Nucleus accumbens (tissue), 56 donors: ENCODE measurements around the gene AK3.
A peak's percentile ranks its signal among the peaks of the same experiment; 100 is the strongest.
"Not testable (repeated sequence)": the region's sequence is repeated elsewhere in the genome, so short reads cannot be mapped to it uniquely, and the experiment has no call there.

ENCODE experiments used
- DNase-seq, 56 donors: peaks; one replicate each; lab custom pipeline; 2025; lab: John Stamatoyannopoulos, UW

Gene AK3

GRCh38 chr9:4740638-4741364, at the start of gene AK3:
Gene AK3, minus strand, starts transcription at chr9:4741202. Its CDS starts 115 bp downstream, at chr9:4741087.
- DNase-seq = peak in 54 of 56 donors; percentile 22 to 87 (median 68)

- no peak for DNase-seq
These were observed 47.7 kb upstream of the AK3 start for GRCh38 chr9:4788703-4789102.

- no peak for DNase-seq
These were observed 46.9 kb upstream of the AK3 start for GRCh38 chr9:4787876-4788275.

GRCh38 chr9:4786599-4786998, 45.6 kb upstream of the AK3 start:
- no peak for DNase-seq

- no peak for DNase-seq
These were observed 43.4 kb upstream of the AK3 start for GRCh38 chr9:4784403-4784802.

GRCh38 chr9:4783191-4783590, 42.2 kb upstream of the AK3 start:
- not testable (repeated sequence) for DNase-seq

GRCh38 chr9:4781408-4781807, 40.4 kb upstream of the AK3 start:
- no peak for DNase-seq

GRCh38 chr9:4780651-4781050, 39.6 kb upstream of the AK3 start:
- DNase-seq = no peak

- not testable (repeated sequence) for DNase-seq
These were observed 34.0 kb upstream of the AK3 start for GRCh38 chr9:4774958-4775357.

- DNase-seq = no peak
These were observed 33.2 kb upstream of the AK3 start for GRCh38 chr9:4774209-4774608.

- DNase-seq = no peak
These were observed 30.8 kb upstream of the AK3 start for GRCh38 chr9:4771788-4772187.

- DNase-seq = no peak
These were observed 28.5 kb upstream of the AK3 start for GRCh38 chr9:4769321-4770080.

- DNase-seq = no peak
These were observed 27.7 kb upstream of the AK3 start for GRCh38 chr9:4768681-4769080.

- no peak for DNase-seq
These were observed 23.0 kb upstream of the AK3 start for GRCh38 chr9:4764033-4764432.

- DNase-seq = no peak
These were observed 22.0 kb upstream of the AK3 start for GRCh38 chr9:4762886-4763541.

- DNase-seq = peak in 45 of 56 donors; percentile 4 to 85 (median 30)
These were observed 21.3 kb upstream of the AK3 start for GRCh38 chr9:4762108-4762885.

- DNase-seq = peak in 4 of 56 donors; percentile 4 to 9 (median 6)
These were observed 19.1 kb upstream of the AK3 start for GRCh38 chr9:4760122-4760521.

- no peak for DNase-seq
These were observed 15.4 kb upstream of the AK3 start for GRCh38 chr9:4756420-4756819.

- no peak for DNase-seq
These were observed 14.1 kb upstream of the AK3 start for GRCh38 chr9:4755026-4755609.

GRCh38 chr9:4754530-4754929, 13.5 kb upstream of the AK3 start:
- DNase-seq = not testable (repeated sequence)
